A549 treated with Mapracorat at 1 μM for 4 hours (cell line): ENCODE data around the gene PPIC. TPM values are rescaled to one million over a fixed set of nuclear protein-coding genes. Genes with fewer than 3 reads are reported as not detected.

ENCODE experiments used
- total RNA-seq: library from RNA; stranded (reverse); fragments of 200-300 nt; extraction: Qiagen RNA extraction; gene quantifications from 5 replicates; pipeline ENCODE4 v1.2.3, GENCODE V29; 2022

The PPIC gene
- total RNA-seq: 15.4 to 17.9 TPM (median 16.3 TPM) in 5 replicates

DNA sequence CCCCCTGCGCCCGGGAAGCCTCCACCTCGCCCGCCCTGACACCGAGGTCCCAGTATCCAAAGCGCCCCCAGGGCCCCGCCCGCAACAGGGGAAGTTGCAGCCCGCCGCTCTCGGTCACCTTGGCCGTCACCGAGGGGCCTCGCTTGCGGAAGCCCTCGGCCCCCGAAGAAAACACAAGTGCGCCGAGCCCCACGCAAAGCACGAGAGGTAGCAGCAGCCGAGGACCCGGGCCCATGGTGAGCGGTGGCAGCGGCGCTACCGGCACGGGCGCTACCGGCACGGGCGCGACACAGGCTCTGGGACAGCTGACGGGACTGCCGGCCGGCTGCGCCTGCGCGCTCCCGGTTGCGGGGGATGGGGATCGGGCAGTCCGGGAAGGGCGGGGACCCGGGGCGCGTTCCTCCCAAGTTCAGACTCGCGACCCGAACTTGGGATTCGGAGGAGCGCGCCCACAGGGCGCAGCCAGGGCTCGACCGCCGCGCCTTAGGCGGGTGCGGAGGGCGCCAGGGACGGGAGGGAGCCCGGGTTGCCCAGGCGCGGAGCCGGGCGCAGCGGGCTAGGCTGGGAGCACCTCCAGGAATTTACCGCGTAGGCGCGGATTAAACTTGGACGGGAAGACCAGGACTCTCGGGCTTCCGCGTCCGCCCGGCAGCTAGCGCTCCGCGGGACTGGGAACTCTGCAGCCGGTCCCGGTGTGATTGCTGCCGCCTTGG lies at the start of gene PPIC:
Gene PPIC (minus strand): TSS at position 335 of the 713 bp plus-strand sequence. CDS start 100 bp downstream, at position 235.

Other genes starting within 250 kb of the PPIC start
- 20.7 to 25.3 TPM (median 23.5 TPM) in 5 replicates for gene SNX24, start 191.1 kb downstream of the PPIC start, total RNA-seq
- 0.06 to 0.89 TPM (median 0.21 TPM) in 5 replicates for gene PRDM6, start 52.5 kb upstream of the PPIC start, total RNA-seq